ENCODE measurements around the gene POLDIP3. TPM values are rescaled to one million over a fixed set of nuclear protein-coding genes. Genes with fewer than 3 reads are reported as not detected.
A peak's percentile ranks its signal among the peaks of the same experiment; 100 is the strongest.

Gene POLDIP3
- total RNA-seq, 1 donor from 2014 or later: 20.8 TPM

DNA sequence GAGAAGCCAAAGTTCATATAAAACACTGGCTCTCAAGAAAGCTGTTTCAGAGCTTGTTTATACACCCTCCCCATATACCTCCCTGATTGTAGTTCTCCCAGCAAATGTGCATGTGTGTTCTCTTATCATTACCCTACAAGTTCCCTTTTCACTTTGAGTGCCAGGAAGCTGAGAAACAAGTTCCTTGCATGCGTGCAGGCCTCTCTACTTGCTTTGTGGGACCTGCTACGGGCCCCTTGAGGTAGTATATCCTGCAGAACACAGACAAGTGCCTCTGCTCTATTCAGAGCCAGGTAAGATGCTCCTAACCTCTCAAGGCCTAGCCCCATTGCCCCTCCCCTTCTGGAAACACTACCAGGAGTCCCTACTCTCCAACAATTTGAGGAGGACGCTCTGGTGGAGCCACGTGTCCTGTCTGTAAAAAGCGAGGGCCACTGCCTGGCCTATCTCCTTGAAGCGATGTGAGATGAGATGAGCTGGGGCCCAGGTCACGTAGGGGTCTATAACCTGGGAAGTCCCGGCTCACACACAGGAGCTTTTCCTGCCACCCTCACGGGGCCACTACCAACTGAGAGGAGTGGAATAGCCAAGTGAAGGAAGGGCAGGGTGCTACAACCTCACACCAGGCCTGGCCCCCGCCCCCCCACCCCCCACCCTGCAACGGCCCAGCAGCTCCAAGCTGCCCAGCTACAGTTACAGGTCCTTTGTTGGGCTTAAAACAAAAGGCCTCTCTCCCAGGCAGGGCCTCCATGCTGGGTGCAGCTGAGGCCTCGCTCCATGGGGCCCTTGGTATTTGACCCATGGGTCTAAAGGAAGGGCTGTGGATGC lies 28.3 kb upstream of the POLDIP3 start:
- ATAC-seq (no peak), DNase-seq (ENCODE audit: low spot score) (no peak)

DNA sequence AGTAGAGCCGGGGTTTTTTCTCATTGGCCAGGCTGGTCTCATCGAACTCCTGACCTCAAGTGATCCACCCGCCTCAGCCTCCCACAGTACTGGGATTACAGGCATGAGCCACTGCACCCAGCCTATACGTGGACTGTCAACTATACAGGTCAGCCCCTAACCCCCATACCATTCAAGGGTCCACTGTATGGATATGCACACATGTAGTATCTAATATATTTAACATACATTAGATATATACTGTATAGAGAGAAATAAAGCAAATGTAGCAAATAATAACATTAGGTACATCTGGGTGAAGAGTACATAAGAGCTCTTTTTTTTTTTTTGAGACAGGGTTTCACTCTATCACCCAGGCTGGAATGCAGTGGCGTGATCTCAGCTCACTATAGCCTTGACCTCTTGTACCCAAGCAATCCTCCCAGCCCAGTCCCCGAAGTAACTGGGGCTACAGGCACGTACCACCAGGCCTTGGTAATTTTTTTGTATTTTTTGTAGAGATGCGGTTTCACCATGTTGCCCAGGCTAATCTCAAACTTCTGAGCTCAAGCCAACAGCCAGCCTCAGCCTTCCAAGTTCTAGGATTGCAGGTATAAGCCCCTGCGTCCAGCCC lies 27.2 kb upstream of the POLDIP3 start:
- no peak for DNase-seq (ENCODE audit: low spot score)

DNA sequence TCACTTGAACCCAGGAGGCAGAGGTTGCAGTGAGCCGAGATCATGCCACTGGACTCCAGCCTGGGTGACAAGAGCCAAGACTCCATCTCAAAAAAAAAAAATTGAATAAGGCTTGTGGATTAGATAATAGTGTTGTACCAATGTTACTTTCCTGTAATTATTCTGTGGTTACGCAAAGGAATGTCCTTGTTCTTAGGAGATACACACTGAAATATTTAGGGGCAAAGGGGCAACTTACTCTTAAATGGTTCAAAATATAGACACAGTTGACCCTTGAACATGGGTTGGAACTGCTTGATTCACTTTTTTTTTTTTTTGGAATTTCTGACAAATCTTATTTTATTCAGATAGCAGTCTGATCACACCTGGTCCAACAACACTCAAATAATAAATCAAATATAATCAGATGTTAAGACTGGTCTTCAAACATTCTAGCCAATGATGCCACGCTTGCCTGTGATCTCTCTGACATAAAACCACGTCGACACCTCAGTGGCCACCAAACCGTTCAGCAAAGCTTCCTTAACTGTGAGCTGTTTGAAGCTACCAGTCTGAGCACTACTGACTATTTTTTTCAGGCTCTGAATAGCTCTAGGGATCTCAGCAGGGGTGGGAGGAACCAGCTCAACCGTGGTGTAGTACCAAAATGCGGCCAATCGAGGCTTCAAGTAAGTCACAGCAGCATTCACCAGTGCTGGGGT lies 25.0 kb upstream of the POLDIP3 start:
- no peak for DNase-seq (ENCODE audit: low spot score)
- ATAC-seq: no peak

More for the DNA sequence above, 27.2 kb upstream of the POLDIP3 start:
- ATAC-seq: no peak

DNA sequence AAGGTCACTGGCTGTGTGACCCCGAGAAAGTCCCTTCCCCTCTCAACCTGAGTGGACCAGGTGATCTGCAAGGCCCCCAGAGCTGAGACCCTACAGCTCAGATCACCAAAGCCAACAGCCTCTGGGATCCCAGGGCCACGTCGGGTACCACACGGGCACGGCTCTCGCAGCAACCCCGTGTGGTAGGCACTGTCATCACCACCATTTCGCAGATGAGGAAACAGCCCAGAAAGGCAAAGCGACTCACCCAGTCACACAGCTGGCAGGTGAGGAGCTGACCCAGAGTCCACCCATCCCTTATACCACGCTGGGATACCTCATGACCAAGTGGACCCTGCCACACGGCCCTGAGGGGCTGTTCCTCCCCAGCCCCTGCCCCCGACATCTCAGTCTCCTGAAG lies 22.9 kb upstream of the POLDIP3 start:
- no peak for DNase-seq (ENCODE audit: low spot score)

DNA sequence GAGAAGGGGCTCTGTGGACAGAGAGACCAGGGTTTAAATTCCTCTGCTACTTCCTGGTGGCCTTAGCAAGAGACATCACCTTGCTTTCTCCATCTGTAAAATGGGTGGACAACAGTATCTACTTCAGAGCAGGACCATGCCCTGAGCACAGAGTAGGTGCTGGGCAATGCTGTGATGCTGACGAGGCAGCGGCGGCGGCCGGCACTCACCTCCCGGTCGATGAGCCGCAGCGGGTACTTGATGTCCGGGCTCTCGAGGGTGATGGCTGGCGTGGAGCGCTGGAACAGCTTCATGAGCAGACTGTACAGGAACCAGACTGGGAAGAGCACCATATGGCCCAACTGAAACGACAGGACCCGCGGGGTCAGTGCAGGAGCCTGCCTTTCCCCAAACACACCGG lies 21.8 kb upstream of the POLDIP3 start:
- DNase-seq (ENCODE audit: low spot score): no peak

More for the DNA sequence above, 22.9 kb upstream of the POLDIP3 start:
- ATAC-seq: no peak

DNA sequence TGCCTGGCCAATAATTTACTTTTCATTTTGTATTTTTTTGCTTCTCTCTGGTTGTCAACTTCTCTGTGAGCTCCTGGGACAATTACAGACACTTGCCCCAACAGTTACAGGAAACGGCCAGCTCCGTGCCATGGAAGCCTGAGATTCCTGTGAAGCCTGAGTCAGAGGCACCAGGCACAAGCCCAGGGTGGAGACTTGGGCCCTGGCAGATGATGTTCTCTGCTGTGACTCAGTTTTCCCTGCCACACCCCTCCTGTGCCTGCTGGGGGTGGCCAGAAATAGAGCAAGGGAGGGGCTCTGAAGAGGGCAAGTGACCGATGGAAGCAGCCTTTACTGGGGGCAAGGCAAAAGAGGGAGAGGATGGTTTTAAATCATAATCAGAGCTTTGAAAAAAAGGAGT lies 20.8 kb upstream of the POLDIP3 start:
- peak; percentile 8 for ATAC-seq
- no peak for DNase-seq (ENCODE audit: low spot score)

More for the DNA sequence above, 21.8 kb upstream of the POLDIP3 start:
- ATAC-seq: no peak

DNA sequence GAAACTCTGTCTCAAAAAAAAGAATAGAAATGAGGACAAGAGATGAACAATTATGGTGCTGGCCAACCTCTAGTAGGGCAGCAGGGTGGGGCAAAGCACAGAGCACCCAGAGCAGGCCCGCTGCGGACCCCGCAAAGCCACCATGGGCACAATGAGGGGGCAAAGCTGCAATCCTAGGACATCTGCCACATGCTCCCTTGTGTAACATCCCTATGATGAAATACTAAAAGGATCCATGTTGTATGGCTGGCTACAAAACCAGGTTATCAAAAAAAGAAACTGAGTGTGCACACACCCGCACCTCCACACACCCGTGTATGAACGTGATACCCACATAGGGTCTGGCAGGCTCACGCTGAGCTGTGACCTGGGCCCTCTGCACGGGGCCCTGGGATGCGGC lies 18.3 kb upstream of the POLDIP3 start:
- ATAC-seq (peak; percentile 34), DNase-seq (ENCODE audit: low spot score) (no peak)

DNA sequence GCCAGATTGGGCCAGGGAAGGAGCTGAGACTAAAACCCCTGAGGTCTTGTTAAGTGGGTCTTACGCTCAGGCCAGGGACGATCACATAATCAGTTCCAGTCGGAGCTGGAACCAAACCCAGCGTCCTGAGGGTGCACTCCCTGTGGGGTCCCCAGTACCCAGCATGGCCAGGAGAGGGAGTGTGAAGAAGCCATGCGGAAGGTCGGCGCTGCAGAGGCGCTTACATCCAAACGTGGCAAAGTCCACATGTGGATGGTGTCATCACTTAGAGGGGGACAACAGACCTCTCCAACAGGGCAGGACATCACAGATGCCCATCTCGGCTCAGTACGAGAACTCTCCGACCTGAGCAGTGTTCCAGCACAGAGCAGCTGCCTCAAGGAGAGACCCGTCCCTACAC lies 17.4 kb upstream of the POLDIP3 start:
- peak; percentile 42 for ATAC-seq

DNA sequence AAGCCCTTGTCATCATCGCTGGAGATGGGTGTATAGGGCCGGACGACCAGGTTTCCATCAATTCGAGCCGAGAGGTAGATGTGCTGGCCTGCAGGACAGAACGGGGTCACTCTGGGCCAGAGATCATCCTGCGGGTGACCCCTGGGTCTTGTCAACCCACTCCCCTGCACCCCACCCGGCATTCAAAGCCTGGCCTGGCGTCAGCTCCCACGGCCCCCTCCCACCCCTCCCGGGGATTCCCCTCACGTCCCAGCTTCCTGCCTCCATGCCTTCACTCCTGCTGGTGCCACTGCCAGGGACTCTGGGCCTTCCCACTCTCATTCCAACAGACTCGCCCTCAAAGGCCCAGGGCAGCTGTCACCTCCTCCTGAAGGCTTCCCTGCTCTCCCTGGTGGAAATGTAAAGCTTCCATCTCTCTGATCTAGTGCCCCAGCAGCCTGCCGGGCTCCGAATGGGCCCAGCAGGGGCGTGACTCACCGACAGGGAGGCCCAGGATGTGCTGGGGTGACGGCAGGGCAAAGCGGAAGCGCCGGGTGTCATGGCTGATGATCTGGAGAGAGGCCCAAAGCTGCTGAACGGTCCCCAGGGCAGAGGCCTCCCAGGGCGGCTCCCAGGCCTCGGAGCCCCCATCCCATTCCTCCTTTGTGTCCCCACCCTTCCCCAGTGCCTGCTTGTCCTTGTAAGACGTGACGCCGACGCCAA lies 16.4 kb upstream of the POLDIP3 start:
- DNase-seq (ENCODE audit: low spot score) (no peak), ATAC-seq (no peak)

More for the DNA sequence above, 17.4 kb upstream of the POLDIP3 start:
- no peak for DNase-seq (ENCODE audit: low spot score)

DNA sequence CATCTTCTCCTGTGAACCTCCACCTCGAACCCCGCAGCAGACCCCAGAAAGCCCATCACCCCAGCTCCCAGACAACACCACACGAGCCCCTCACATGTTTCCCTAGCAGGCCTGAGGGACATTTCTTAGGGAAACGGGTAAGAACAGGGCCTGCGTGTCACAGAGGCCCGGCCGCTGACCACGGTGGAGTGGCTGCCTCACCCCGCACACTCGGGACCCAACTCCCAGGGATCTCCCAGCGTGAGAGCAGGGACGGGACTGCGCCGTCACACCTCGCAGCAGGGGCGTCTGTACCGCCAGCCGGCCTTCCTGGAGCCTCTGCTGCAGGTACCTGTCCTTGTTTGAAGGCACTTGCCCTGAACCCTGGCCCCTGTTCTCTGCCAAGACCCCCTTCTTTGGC lies 15.5 kb upstream of the POLDIP3 start:
- ATAC-seq (no peak), DNase-seq (ENCODE audit: low spot score) (no peak)

DNA sequence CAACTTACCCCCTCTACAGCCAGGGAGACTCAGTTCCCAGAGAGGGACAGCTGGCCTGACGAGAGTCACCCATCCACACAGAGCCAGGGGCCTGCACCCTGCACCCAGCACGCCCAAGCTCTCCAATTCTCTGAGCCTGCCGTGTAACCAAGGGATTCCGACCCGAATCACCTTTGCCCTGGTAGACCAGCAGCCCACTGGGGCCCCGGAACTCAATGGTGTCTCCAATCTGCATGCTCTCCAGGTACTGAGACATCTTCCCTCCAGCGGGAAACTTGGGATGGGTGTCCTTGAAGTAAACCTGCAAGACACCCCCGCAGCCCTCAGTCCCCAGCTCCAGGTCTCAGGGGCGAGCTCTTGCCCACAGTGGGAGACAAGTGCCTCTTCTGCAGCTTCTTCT lies 13.3 kb upstream of the POLDIP3 start:
- ATAC-seq (no peak), DNase-seq (ENCODE audit: low spot score) (no peak)

DNA sequence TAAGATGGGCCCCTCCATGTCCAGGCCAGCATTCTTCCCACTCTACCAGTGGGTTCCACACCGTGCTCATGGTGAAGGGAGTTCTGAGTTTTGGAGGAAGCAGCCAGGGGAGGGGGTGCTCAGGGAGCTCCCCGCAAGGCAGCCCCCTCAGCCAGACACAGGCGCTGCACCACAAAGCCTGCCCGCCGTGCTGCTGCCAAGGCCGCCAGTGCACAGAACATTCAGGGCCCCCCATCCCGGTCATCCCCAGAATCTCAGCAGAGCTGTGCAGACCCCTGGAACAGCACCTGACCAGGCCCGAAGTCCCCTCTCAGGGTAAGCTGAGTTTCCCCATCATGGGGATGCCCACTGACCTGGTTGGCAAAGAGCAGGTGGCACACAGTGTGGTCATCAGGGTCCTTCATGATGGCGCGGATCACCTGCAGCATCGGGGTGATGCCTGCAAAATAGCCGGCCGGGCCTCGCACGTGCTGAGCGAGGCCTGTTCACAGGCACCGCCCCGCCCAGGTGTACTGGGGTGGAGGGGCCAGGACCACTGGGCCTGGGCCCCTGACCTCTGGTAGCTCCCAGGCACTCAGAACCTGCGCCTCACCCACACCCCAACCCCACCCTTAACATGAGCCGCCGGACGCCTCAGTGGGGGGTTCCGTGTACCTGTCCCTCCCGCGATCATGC lies 12.4 kb upstream of the POLDIP3 start:
- ATAC-seq: no peak

DNA sequence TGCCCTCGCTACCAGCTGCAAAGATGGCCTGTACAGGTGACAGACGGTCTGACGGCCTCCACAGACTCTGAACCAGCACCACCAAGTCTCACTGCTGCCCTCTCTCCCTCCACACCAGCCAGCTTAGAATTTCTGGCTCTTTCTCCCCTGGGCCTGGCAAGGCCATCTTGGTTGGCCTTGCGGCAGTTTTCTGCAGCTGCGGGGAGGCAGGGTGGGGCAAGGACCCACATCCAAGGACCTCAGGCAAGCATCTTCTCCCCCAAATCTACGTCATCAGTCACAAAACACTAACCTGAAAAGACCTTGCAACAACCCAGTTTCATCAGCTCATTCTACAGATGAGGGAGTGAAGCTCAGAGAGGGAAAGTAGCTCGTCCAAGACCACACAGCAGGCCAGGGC lies 11.7 kb upstream of the POLDIP3 start:
- no peak for ATAC-seq
- no peak for DNase-seq (ENCODE audit: low spot score)

More for the DNA sequence above, 12.4 kb upstream of the POLDIP3 start:
- no peak for DNase-seq (ENCODE audit: low spot score)

DNA sequence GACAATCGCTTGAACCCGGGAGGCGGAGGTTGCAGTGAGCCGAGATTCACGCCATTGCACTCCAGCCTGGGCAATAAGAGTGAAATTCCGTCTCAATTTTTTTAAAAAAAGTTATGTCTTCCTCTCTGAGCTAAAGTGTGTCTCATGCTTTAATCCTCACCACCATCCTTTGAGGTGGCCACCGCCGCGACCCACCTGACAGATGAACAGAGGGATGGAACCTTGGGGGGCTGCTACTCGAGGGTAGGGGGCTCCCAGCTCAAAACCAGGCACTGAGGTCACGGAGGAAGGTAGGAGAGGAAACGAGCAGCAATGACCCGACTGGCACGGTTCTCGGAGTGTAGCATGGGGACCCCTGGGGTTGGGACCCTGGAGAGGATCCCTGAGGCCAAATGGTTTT lies 10.7 kb upstream of the POLDIP3 start:
- DNase-seq (ENCODE audit: low spot score): no peak
- no peak for ATAC-seq

DNA sequence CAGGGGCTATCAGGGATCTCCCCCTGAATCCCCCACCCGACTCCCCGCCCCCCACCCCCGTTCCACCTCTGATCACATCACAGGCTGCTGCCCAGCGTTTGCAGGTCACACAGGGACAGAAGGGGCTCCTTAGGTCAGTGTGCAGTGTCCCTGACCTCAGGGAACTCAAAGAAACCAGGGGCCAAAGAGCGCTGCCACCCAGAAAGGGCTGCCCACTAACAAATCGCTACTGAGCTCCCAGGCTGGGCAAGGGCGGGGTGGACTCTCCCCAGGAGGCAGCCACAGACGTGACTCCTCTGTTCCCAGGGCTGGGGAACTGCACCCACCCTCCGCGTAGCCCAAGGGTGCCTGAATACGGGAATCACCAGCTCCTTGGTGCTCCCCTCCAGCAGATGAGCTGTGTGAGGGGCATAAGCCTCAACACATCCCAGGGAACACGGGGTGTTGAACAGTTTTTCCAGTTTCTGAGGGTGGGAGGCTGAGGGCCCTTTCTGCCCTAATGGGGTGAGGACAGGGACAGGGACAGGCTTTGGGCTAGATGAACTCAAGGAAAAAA lies 9.9 kb upstream of the POLDIP3 start:
- peak; percentile 48 for DNase-seq (ENCODE audit: low spot score)
- peak; percentile 19 for ATAC-seq

DNA sequence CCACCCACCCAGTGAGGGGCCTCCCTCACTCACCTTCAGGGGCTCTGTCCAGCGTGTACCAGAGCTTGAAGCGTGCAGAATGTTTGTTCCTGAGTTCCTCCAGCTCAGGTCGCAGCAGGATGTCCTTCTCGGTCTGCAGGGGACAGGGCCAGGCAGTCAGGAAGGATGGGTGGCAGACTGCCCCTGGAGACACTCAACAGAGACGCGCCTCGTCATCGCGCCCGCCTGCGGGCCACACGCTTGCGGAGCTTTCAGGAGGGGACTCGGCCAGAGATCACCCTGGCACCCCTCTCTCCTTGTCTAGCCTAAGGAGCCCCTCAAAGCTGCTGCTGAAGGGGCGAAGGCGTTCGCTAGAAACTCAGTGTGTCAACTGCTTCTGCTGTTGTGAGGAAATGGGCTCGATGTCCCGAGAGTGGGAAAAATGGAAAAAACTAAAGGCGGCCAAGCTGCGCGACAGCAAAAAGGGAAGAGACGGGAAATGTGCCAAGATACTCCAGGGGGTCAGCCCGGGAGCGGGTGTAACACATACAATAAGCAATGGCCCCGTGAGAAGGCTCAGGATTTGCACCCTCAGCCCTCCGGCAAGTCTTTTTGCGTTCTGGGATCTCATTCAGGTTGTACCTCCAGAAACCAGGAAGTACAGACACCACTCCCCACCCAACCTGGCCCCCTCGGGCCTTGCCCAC lies 9.2 kb upstream of the POLDIP3 start:
- ATAC-seq: no peak
- DNase-seq (ENCODE audit: low spot score): no peak

DNA sequence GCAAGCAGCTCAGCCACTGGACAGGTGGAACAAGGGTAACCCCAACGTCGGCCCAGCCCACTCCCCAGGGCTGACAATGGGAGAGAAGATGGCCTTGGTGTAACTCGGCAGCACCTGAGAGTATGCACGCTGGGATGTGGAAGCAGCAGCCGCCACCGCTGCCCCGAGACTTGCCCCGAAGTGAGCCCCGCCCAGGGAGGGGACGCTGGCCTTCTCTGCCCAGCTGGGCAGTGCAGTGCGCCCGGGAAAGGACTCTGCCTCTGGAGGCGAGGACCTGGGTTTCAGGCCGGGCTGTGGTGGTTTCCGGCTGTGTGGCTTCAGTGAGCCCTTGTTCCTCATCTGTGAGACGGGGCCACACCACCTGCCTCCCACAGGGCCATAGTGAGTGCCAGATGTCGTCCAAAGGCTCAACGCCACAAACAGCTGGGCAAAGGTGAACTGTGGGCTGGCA lies 8.6 kb upstream of the POLDIP3 start:
- DNase-seq (ENCODE audit: low spot score) (no peak), ATAC-seq (peak; percentile 3)

DNA sequence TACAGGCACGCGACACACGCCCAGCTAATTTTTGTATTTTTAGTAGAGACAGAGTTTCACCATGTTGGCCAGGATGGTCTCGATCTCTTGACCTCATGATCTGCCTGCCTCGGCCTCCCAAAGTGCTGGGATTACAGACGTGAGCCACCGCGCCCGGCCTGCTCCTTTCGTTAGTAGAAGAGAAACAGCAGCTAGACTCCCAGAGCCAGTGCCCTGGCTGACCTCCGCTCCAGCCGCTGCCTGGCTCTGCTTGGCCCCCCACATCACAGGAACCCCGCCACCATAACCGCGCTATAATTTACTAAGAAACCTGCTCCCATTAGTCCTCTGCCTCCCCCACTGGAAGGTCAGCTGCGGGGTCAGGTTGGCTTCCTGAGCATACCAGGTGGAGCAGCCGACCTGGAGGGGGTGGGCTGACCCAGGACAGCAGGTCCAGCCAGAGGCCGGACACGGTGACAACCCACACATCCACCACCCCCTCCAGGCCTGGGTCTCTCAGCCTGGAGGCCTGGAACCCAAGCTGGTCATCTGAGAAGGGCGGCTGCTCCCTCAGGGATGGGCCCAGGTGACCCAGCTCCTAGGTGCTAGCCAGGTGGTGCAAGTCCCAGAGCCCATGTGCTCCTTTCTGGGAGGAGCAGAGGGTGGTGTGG lies 7.5 kb upstream of the POLDIP3 start:
- ATAC-seq (no peak), DNase-seq (ENCODE audit: low spot score) (no peak)

DNA sequence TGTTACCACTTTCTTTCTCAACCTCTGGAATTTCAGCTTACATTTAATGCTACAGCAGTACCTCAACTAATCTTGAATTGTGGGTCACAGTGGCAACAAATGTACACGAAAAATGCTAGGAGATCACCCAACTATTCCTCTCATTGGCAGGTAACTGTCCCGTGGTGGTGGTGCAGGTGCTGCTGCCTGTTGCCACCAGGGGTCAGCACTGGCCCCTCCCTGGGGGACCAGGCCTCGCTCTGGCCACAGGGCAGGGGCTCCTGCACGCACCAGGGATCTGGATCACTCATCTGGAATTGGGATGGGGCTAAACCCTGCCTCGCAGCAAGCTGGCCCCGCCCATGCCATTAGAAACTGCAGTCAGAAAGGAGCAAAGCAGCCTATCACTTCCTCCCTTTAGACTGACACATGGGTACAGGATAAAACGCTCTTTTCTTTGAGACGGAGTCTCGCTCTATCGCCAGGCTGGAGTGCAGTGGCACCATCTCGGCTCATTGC lies 6.9 kb upstream of the POLDIP3 start:
- ATAC-seq: peak; percentile 79
- peak; percentile 69 for DNase-seq (ENCODE audit: low spot score)
